AG04449 (cell line): ENCODE data around the gene BEST2.

Experiments used
- CTCF ChIA-PET: fragments of 350-600 bp; formaldehyde crosslinking; extraction: SDS; loops from one replicate; lab custom pipeline; 2021; ENCODE audit warnings: antibody characterized with exemption; lab: Yijun Ruan, JAX
- POLR2A ChIA-PET: fragments of 400-600, 350-600 bp; formaldehyde crosslinking; extraction: SDS; loops from one replicate; lab custom pipeline; 2020; ENCODE audit warnings: antibody characterized with exemption, inconsistent platforms; lab: Yijun Ruan, JAX
- DNase-seq: peaks from one replicate; pipeline ENCODE4 v3.0.0-alpha.2; 2010; ENCODE audit warnings: low read depth, low spot score
- H3K4me3 ChIP-seq: 2 replicates; pipeline ENCODE4 v1.5.1; 2011; ENCODE audit warnings: low read depth, mild to moderate bottlenecking, control low read depth, low read length
- CTCF ChIP-seq: IDR thresholded peaks from one replicate; pipeline ENCODE4 v1.5.1; 2011; ENCODE audit warnings: mild to moderate bottlenecking, moderate library complexity, low read length, control low read depth, inconsistent platforms; ENCODE audit not compliant: insufficient read depth; ENCODE audit errors: missing control alignments

The BEST2 gene

GRCh38 chr19:12750851-12751250 lies 740 bp upstream of the BEST2 start:
- TF ChIP-seq CTCF, result no peak
- no peak for DNase-seq
- ChIA-PET CTCF (interaction anchor here (1.1 to 31.4 kb wide), 4 partner anchors 11 to 48 kb away, joined by 3 to 1565 read pairs (median 332); partner anchors contain the start of genes JUNB, PRDX2, RNASEH2A and THSD8), POLR2A (interaction anchor here (1.6 kb wide), 1 partner anchor 41 kb away, joined by 3 read pairs; the partner anchor contains the start of gene JUNB)
- no peak overlapping the region for H3K4me3 ChIP-seq

GRCh38 chr19:12752056-12752781 lies 628 bp downstream of the BEST2 start:
- ChIA-PET CTCF (interaction anchor here (0.6 to 31.4 kb wide), 5 partner anchors 10 to 95 kb away, joined by 3 to 1565 read pairs (median 10); partner anchors contain the start of genes JUNB, PRDX2, RNASEH2A and THSD8), POLR2A (interaction anchor here (0.6 to 1.5 kb wide), 2 partner anchors 39 to 189 kb away, joined by 3 to 5 read pairs; partner anchors contain the start of gene JUNB)
- H3K4me3 ChIP-seq, result no peak overlapping the region
- no peak for DNase-seq
- no peak for TF ChIP-seq CTCF

GRCh38 chr19:12754465-12755196 lies 3.0 kb downstream of the BEST2 start:
- CTCF ChIA-PET, result interaction anchor here (1.4 to 31.4 kb wide), 6 partner anchors 8 to 94 kb away, joined by 3 to 1565 read pairs (median 542); partner anchors contain the start of genes BEST2, GET3, HOOK2 and JUNB

GRCh38 chr19:12756150-12756883 lies 4.7 kb downstream of the BEST2 start:
- TF ChIP-seq CTCF, result no peak
- POLR2A ChIA-PET, result no interaction called here
- DNase-seq, result no peak
- CTCF ChIA-PET, result interaction anchor here (1.0 to 31.4 kb wide), 11 partner anchors 6 to 116 kb away, joined by 3 to 1565 read pairs (median 15); partner anchors contain the start of genes BEST2, GET3, HOOK2 and JUNB
- H3K4me3 ChIP-seq, result no peak overlapping the region

More at GRCh38 chr19:12754465-12755196, 3.0 kb downstream of the BEST2 start:
- POLR2A ChIA-PET, result interaction anchor here (0.6 kb wide), 1 partner anchor 13 kb away, joined by 4 read pairs; no protein-coding TSS in a partner anchor
- H3K4me3 ChIP-seq, result no peak overlapping the region
- no peak for DNase-seq
- no peak for TF ChIP-seq CTCF

GRCh38 chr19:12757544-12758274 lies 6.1 kb downstream of the BEST2 start:
- H3K4me3 ChIP-seq, result peak overlapping the region; percentile 50
- DNase-seq, result no peak
- CTCF ChIA-PET, result interaction anchor here (0.7 to 31.4 kb wide), 28 partner anchors 5 to 193 kb away, joined by 3 to 1565 read pairs (median 6); partner anchors contain the start of genes BEST2, DNASE2, FBXW9 and GET3
- POLR2A ChIA-PET, result interaction anchor here (0.6 to 1.2 kb wide), 6 partner anchors 8 to 34 kb away, joined by 3 to 4 read pairs (median 4); partner anchors contain the start of genes GET3 and JUNB
- peak; percentile 82 for TF ChIP-seq CTCF
